Naive thymus-derived CD4-positive, alpha-beta T cell (primary cell): ENCODE data around the gene C15orf39. TPM values are rescaled to one million over a fixed set of nuclear protein-coding genes. Genes with fewer than 3 reads are reported as not detected.

ENCODE experiments used
- ATAC-seq: fragments of 150-1000 bp; cut with Tn5 transposase; 2 replicates; pipeline ENCODE4 v1.10.0; 2021; ENCODE audit warnings: mild to moderate bottlenecking, moderate library complexity
- CTCF ChIA-PET: fragments of 350-600 bp; sonication (Branson Sonifier 250); formaldehyde crosslinking; loops from one replicate; lab custom pipeline; 2021; ENCODE audit warnings: antibody characterized with exemption; lab: Charles Lee
- POLR2A ChIA-PET: fragments of 350-600 bp; sonication (Branson Sonifier 250); formaldehyde crosslinking; loops from one replicate; lab custom pipeline; 2021; ENCODE audit warnings: antibody characterized with exemption, inconsistent platforms; lab: Charles Lee
- DNase-seq, 9 donors: peaks; one replicate each; pipeline versions ENCODE4 v3.0.0 to v3.0.0-alpha.2; 2020 to 2022; ENCODE audit warnings: mixed read lengths in 1 of 9
- H3K27ac ChIP-seq: one replicate; pipeline ENCODE4 v1.7.0; 2013; ENCODE audit warnings: mild to moderate bottlenecking, low read depth, low read length, moderate library complexity
- H3K27me3 ChIP-seq, 2 donors: one replicate each; pipeline ENCODE4 v1.7.0; 2013; ENCODE audit warnings: low read length in 2 of 2, mild to moderate bottlenecking in 2 of 2, moderate library complexity in 2 of 2; ENCODE audit not compliant: control insufficient read depth in 2 of 2, insufficient read depth in 2 of 2
- H3K36me3 ChIP-seq, 3 experiments: 1 replicate in 2 of 3; 2 replicates in 1 of 3; pipeline ENCODE4 v1.7.0; 2013; ENCODE audit warnings: low read length in 3 of 3, mild to moderate bottlenecking in 3 of 3, moderate library complexity in 1 of 3; ENCODE audit not compliant: insufficient read depth in 3 of 3, control insufficient read depth in 2 of 3
- H3K4me1 ChIP-seq, 2 donors: one replicate each; pipeline ENCODE4 v1.7.0; 2013; ENCODE audit warnings: low read length in 2 of 2, mild to moderate bottlenecking in 2 of 2, moderate library complexity in 1 of 2; ENCODE audit not compliant: control insufficient read depth in 2 of 2, insufficient read depth in 2 of 2
- H3K4me3 ChIP-seq: 2 replicates; pipeline ENCODE4 v1.7.0; 2013; ENCODE audit warnings: mild to moderate bottlenecking, low read length
- H3K9me3 ChIP-seq, 3 experiments: 1 replicate in 2 of 3; 2 replicates in 1 of 3; pipeline ENCODE4 v1.7.0; 2013; ENCODE audit warnings: low read length in 3 of 3; ENCODE audit not compliant: control insufficient read depth in 2 of 3
- H3K27ac Mint-ChIP-seq, 9 donors: one replicate each; pipeline ENCODE4 v1.8.0; 2020 to 2022; ENCODE audit warnings: mixed read lengths in 9 of 9, mild to moderate bottlenecking in 8 of 9, moderate library complexity in 5 of 9, inconsistent platforms in 2 of 9
- H3K27me3 Mint-ChIP-seq, 5 donors: one replicate each; pipeline ENCODE4 v1.8.0; 2021 to 2022; ENCODE audit warnings: mixed read lengths in 5 of 5, mild to moderate bottlenecking in 1 of 5
- H3K36me3 Mint-ChIP-seq, 5 donors: one replicate each; pipeline ENCODE4 v1.8.0; 2020 to 2022; ENCODE audit warnings: mixed read lengths in 5 of 5, mild to moderate bottlenecking in 3 of 5, inconsistent platforms in 1 of 5
- H3K4me1 Mint-ChIP-seq, 7 donors: one replicate each; pipeline ENCODE4 v1.8.0; 2020 to 2022; ENCODE audit warnings: mixed read lengths in 7 of 7, mild to moderate bottlenecking in 3 of 7, inconsistent platforms in 1 of 7
- H3K4me3 Mint-ChIP-seq, 10 donors: one replicate each; pipeline ENCODE4 v1.8.0; 2020 to 2022; ENCODE audit warnings: mild to moderate bottlenecking in 10 of 10, mixed read lengths in 10 of 10, moderate library complexity in 6 of 10, inconsistent platforms in 2 of 10
- H3K9me3 Mint-ChIP-seq, 11 donors: one replicate each; pipeline ENCODE4 v1.8.0; 2020 to 2022; ENCODE audit warnings: mixed read lengths in 11 of 11, mild to moderate bottlenecking in 4 of 11, inconsistent platforms in 1 of 11, moderate library complexity in 1 of 11
- intact Hi-C, 2 donors: fragments of 100-400 bp; cut with micrococcal nuclease; formaldehyde crosslinking; loops; one replicate each; pipeline ENCODE4 v1.15.1; 2023
- polyA plus RNA-seq, 2 donors: library from polyadenylated mRNA; unstranded; fragments of 300-500 nt; fragmentation: Illumina TruSeq; gene quantifications; one replicate each; pipeline ENCODE4 v1.2.3, GENCODE V29; 2021
- total RNA-seq, 6 experiments: library from RNA in 5 of 6; stranded (reverse) in 5 of 6; gene quantifications; 1 replicate in 5 of 6; 2 replicates in 1 of 6; pipeline ENCODE4 v1.2.3 and lab custom pipeline; 2021 to 2026

Gene C15orf39
- total and polyA plus RNA-seq, 7 experiments from 2014 or later, result 2.1 to 124 (median 31.9) TPM

- no peak overlapping the region for H3K27ac ChIP-seq
- intact Hi-C loops, result no loop called here
- ChIA-PET POLR2A (no interaction called here), CTCF (no interaction called here)
- no peak for ATAC-seq
- no peaks in the 10 kb centered on the region for H3K4me1 ChIP-seq
- Mint-ChIP-seq H3K9me3 (peaks cover 0 to 3% (median 0%) of the 10 kb centered on the region in 11 donors), H3K27ac (no peak overlapping the region), H3K27me3 (peaks cover 14 to 27% (median 22%) of the 10 kb centered on the region in 5 donors), H3K36me3 (no peaks in the 10 kb centered on the region), H3K4me3 (no peak overlapping the region), H3K4me1 (peaks cover 0 to 9% (median 5%) of the 10 kb centered on the region in 7 donors)
- H3K4me3 ChIP-seq, result no peak overlapping the region
- H3K27me3 ChIP-seq, result no peaks in the 10 kb centered on the region
- no peak for DNase-seq
- H3K36me3 ChIP-seq, result no peaks in the 10 kb centered on the region
- H3K9me3 ChIP-seq, result no peaks in the 10 kb centered on the region
Measured at GRCh38 chr15:75185271-75186029, 16.2 kb upstream of the C15orf39 start.

- Histone ChIP-seq H3K9me3 (peaks cover 0 to 3% (median 0%) of the 10 kb centered on the region in 3 experiments), H3K36me3 (no peaks in the 10 kb centered on the region), H3K27me3 (no peaks in the 10 kb centered on the region), H3K27ac (no peak overlapping the region), H3K4me1 (no peaks in the 10 kb centered on the region), H3K4me3 (no peak overlapping the region)
- DNase-seq (no peak), ATAC-seq (no peak)
- ChIA-PET POLR2A (no interaction called here), CTCF (no interaction called here)
- intact Hi-C loops, result no loop called here
- no peak overlapping the region for H3K4me3 Mint-ChIP-seq
- no peak overlapping the region for H3K27ac Mint-ChIP-seq
- H3K36me3 Mint-ChIP-seq, result peaks cover 0 to 2% (median 0%) of the 10 kb centered on the region in 5 donors
- H3K4me1 Mint-ChIP-seq, result peaks cover 0 to 9% (median 5%) of the 10 kb centered on the region in 7 donors
- peaks cover 0 to 6% (median 0%) of the 10 kb centered on the region in 11 donors for H3K9me3 Mint-ChIP-seq
- H3K27me3 Mint-ChIP-seq, result peaks cover 8 to 21% (median 16%) of the 10 kb centered on the region in 5 donors
Measured at GRCh38 chr15:75186044-75186443, 15.6 kb upstream of the C15orf39 start.

- Mint-ChIP-seq H3K27me3 (peaks cover 0 to 24% (median 4%) of the 10 kb centered on the region in 5 donors), H3K9me3 (peaks cover 0 to 6% (median 0%) of the 10 kb centered on the region in 11 donors), H3K36me3 (peaks cover 0 to 6% (median 0%) of the 10 kb centered on the region in 5 donors), H3K4me1 (peaks cover 0 to 5% (median 0%) of the 10 kb centered on the region in 7 donors), H3K27ac (no peak overlapping the region), H3K4me3 (no peak overlapping the region)
- H3K4me3 ChIP-seq, result no peak overlapping the region
- intact Hi-C loops, result no loop called here
- H3K4me1 ChIP-seq, result no peaks in the 10 kb centered on the region
- no peak overlapping the region for H3K27ac ChIP-seq
- ChIA-PET CTCF (no interaction called here), POLR2A (no interaction called here)
- no peaks in the 10 kb centered on the region for H3K27me3 ChIP-seq
- DNase-seq, result no peak
- H3K9me3 ChIP-seq, result peaks cover 0 to 3% (median 0%) of the 10 kb centered on the region in 3 experiments
- H3K36me3 ChIP-seq, result no peaks in the 10 kb centered on the region
- no peak for ATAC-seq
Measured at GRCh38 chr15:75188499-75188898, 13.2 kb upstream of the C15orf39 start.

- ChIA-PET CTCF (no interaction called here), POLR2A (no interaction called here)
- ATAC-seq (no peak), DNase-seq (no peak)
- intact Hi-C loops, result no loop called here
- peaks cover 0 to 6% (median 0%) of the 10 kb centered on the region in 11 donors for H3K9me3 Mint-ChIP-seq
- peaks cover 0 to 28% (median 4%) of the 10 kb centered on the region in 5 donors for H3K27me3 Mint-ChIP-seq
- Histone ChIP-seq H3K4me3 (no peak overlapping the region), H3K27ac (no peak overlapping the region), H3K27me3 (no peaks in the 10 kb centered on the region), H3K9me3 (peaks cover 0 to 3% (median 0%) of the 10 kb centered on the region in 3 experiments), H3K4me1 (no peaks in the 10 kb centered on the region), H3K36me3 (no peaks in the 10 kb centered on the region)
- H3K27ac Mint-ChIP-seq, result no peak overlapping the region
- no peak overlapping the region for H3K4me3 Mint-ChIP-seq
- peaks cover 0 to 5% (median 0%) of the 10 kb centered on the region in 7 donors for H3K4me1 Mint-ChIP-seq
- H3K36me3 Mint-ChIP-seq, result peaks cover 0 to 6% (median 0%) of the 10 kb centered on the region in 5 donors
Measured at GRCh38 chr15:75191235-75191634, 10.4 kb upstream of the C15orf39 start.

- Histone ChIP-seq H3K27ac (no peak overlapping the region), H3K9me3 (peaks cover 0 to 3% (median 0%) of the 10 kb centered on the region in 3 experiments), H3K4me1 (no peaks in the 10 kb centered on the region), H3K4me3 (no peak overlapping the region), H3K27me3 (no peaks in the 10 kb centered on the region), H3K36me3 (no peaks in the 10 kb centered on the region)
- no peak overlapping the region for H3K4me3 Mint-ChIP-seq
- H3K27ac Mint-ChIP-seq, result no peak overlapping the region
- ATAC-seq, result no peak
- CTCF ChIA-PET, result no interaction called here
- peaks cover 0 to 4% (median 0%) of the 10 kb centered on the region in 7 donors for H3K4me1 Mint-ChIP-seq
- peaks cover 0 to 28% (median 4%) of the 10 kb centered on the region in 5 donors for H3K27me3 Mint-ChIP-seq
- POLR2A ChIA-PET, result no interaction called here
- intact Hi-C loops, result no loop called here
- H3K9me3 Mint-ChIP-seq, result peaks cover 0 to 3% (median 0%) of the 10 kb centered on the region in 11 donors
- peaks cover 0 to 6% (median 0%) of the 10 kb centered on the region in 5 donors for H3K36me3 Mint-ChIP-seq
- peak in 1 of 9 donors; percentile 2 for DNase-seq
Measured at GRCh38 chr15:75192307-75192706, 9.4 kb upstream of the C15orf39 start.

- Mint-ChIP-seq H3K36me3 (peaks cover 0 to 6% (median 0%) of the 10 kb centered on the region in 5 donors), H3K27ac (no peak overlapping the region), H3K9me3 (peaks cover 0 to 3% (median 0%) of the 10 kb centered on the region in 11 donors), H3K27me3 (peaks cover 0 to 28% (median 4%) of the 10 kb centered on the region in 5 donors), H3K4me3 (no peak overlapping the region), H3K4me1 (peaks cover 0 to 11% (median 0%) of the 10 kb centered on the region in 7 donors)
- POLR2A ChIA-PET, result no interaction called here
- Histone ChIP-seq H3K27ac (no peak overlapping the region), H3K4me1 (no peaks in the 10 kb centered on the region), H3K9me3 (peaks cover 0 to 3% (median 0%) of the 10 kb centered on the region in 3 experiments), H3K36me3 (no peaks in the 10 kb centered on the region), H3K4me3 (no peak overlapping the region), H3K27me3 (no peaks in the 10 kb centered on the region)
- DNase-seq (peak in 1 of 9 donors; percentile 4), ATAC-seq (no peak)
- CTCF ChIA-PET, result no interaction called here
- intact Hi-C loops, result no loop called here
Measured at GRCh38 chr15:75193272-75193671, 8.4 kb upstream of the C15orf39 start.
